ENCODE results near the gene PRDM11. TPM values are rescaled to one million over a fixed set of nuclear protein-coding genes. Genes with fewer than 3 reads are reported as not detected.

PRDM11 gene
- total RNA-seq, 1 experiment from 2014 or later, result 8.1 TPM

GRCh38 chr11:45178223-45178622, 31.8 kb downstream of the PRDM11 start:
- no peak for TF ChIP-seq CTCF (IDR thresholded peaks at IDR 0.05; ENCODE audit: unreplicated experiment)
- Mint-ChIP-seq H3K36me3 (ENCODE audit: insufficient read depth, unreplicated experiment) (peaks cover 11% of the 10 kb centered on the region), H3K9me3 (ENCODE audit: low read depth, unreplicated experiment) (no peaks in the 10 kb centered on the region), H3K27ac (ENCODE audit: unreplicated experiment) (no peak overlapping the region), H3K4me3 (ENCODE audit: low read depth, unreplicated experiment) (no peak overlapping the region), H3K4me1 (ENCODE audit: low read depth, unreplicated experiment) (no peaks in the 10 kb centered on the region), H3K27me3 (ENCODE audit: unreplicated experiment) (no peaks in the 10 kb centered on the region)
- intact Hi-C loops (cut with micrococcal nuclease; ENCODE audit: unreplicated experiment), result loop anchor here (5.0 kb wide), 1 partner anchor 66 kb away; no protein-coding TSS in a partner anchor
- CTCF ChIA-PET, result no interaction called here
- no TSS peak for BruUV-seq (replicated peaks)
- DNase-seq, result no peak

GRCh38 chr11:45178890-45179671, 32.6 kb downstream of the PRDM11 start:
- Mint-ChIP-seq H3K4me3 (ENCODE audit: low read depth, unreplicated experiment) (no peak overlapping the region), H3K9me3 (ENCODE audit: low read depth, unreplicated experiment) (no peaks in the 10 kb centered on the region), H3K4me1 (ENCODE audit: low read depth, unreplicated experiment) (no peaks in the 10 kb centered on the region), H3K36me3 (ENCODE audit: insufficient read depth, unreplicated experiment) (peaks cover 11% of the 10 kb centered on the region), H3K27me3 (ENCODE audit: unreplicated experiment) (no peaks in the 10 kb centered on the region), H3K27ac (ENCODE audit: unreplicated experiment) (no peak overlapping the region)
- no peak for DNase-seq
- TF ChIP-seq CTCF (IDR thresholded peaks at IDR 0.05; ENCODE audit: unreplicated experiment), result no peak
- intact Hi-C loops (cut with micrococcal nuclease; ENCODE audit: unreplicated experiment), result loop anchor here (5.0 kb wide), 1 partner anchor 67 kb away; no protein-coding TSS in a partner anchor
- CTCF ChIA-PET, result no interaction called here
- no TSS peak for BruUV-seq (replicated peaks)

GRCh38 chr11:45179686-45180178, 33.3 kb downstream of the PRDM11 start:
- BruUV-seq (replicated peaks), result no TSS peak
- CTCF ChIA-PET, result no interaction called here
- no peak for TF ChIP-seq CTCF (IDR thresholded peaks at IDR 0.05; ENCODE audit: unreplicated experiment)
- no peaks in the 10 kb centered on the region for H3K27me3 Mint-ChIP-seq (ENCODE audit: unreplicated experiment)
- no peaks in the 10 kb centered on the region for H3K4me1 Mint-ChIP-seq (ENCODE audit: low read depth, unreplicated experiment)
- peak overlapping the region; percentile 50 for H3K27ac Mint-ChIP-seq (ENCODE audit: unreplicated experiment)
- H3K9me3 Mint-ChIP-seq (ENCODE audit: low read depth, unreplicated experiment), result no peaks in the 10 kb centered on the region
- intact Hi-C loops (cut with micrococcal nuclease; ENCODE audit: unreplicated experiment), result loop anchor here (5.0 kb wide), 1 partner anchor 67 kb away; no protein-coding TSS in a partner anchor
- peaks cover 11% of the 10 kb centered on the region for H3K36me3 Mint-ChIP-seq (ENCODE audit: insufficient read depth, unreplicated experiment)
- DNase-seq, result no peak
- peak overlapping the region; percentile 63 for H3K4me3 Mint-ChIP-seq (ENCODE audit: low read depth, unreplicated experiment)

GRCh38 chr11:45180179-45180847, 33.9 kb downstream of the PRDM11 start:
- peak; percentile 81 for DNase-seq
- intact Hi-C loops (cut with micrococcal nuclease; ENCODE audit: unreplicated experiment), result no loop called here
- TSS peak; percentile 85 for BruUV-seq (replicated peaks)
- CTCF ChIA-PET, result interaction anchor here (0.6 to 1.6 kb wide), 2 partner anchors 70 to 106 kb away, joined by 3 to 4 read pairs; partner anchors contain the start of gene SYT13
- Mint-ChIP-seq H3K9me3 (ENCODE audit: low read depth, unreplicated experiment) (no peaks in the 10 kb centered on the region), H3K27me3 (ENCODE audit: unreplicated experiment) (no peaks in the 10 kb centered on the region), H3K4me3 (ENCODE audit: low read depth, unreplicated experiment) (peak overlapping the region; percentile 63), H3K4me1 (ENCODE audit: low read depth, unreplicated experiment) (no peaks in the 10 kb centered on the region), H3K36me3 (ENCODE audit: insufficient read depth, unreplicated experiment) (peaks cover 11% of the 10 kb centered on the region), H3K27ac (ENCODE audit: unreplicated experiment) (peak overlapping the region; percentile 50)
- TF ChIP-seq CTCF (IDR thresholded peaks at IDR 0.05; ENCODE audit: unreplicated experiment), result peak; percentile 44
